Measurements from ENCODE around the gene CLCN1. TPM values are rescaled to one million over a fixed set of nuclear protein-coding genes. Genes with fewer than 3 reads are reported as not detected.

CLCN1 gene
- total RNA-seq, 1 donor from 2014 or later: not detected

DNA sequence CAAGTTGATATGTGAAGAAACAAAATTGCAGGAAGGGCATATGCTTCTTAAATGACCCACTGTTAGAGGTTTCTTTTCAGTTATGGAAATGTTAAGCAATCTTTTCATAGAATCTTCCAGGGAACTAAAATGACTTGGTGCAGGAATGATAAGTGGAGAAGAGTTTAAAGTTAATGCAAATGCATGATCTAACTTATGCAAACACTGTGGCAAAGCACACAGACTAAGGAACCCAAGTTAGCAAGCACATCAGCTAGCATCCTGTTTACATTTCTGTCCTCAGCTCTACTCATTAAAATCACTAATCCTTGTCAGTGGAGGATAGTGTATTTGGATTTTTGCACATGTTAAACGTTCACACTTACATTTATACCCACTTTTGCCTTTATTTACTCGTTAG lies 9.3 kb downstream of the CLCN1 start:
- no peak for TF ChIP-seq EZH2 (IDR thresholded peaks at IDR 0.05)
- TF ChIP-seq, protein P1, sequence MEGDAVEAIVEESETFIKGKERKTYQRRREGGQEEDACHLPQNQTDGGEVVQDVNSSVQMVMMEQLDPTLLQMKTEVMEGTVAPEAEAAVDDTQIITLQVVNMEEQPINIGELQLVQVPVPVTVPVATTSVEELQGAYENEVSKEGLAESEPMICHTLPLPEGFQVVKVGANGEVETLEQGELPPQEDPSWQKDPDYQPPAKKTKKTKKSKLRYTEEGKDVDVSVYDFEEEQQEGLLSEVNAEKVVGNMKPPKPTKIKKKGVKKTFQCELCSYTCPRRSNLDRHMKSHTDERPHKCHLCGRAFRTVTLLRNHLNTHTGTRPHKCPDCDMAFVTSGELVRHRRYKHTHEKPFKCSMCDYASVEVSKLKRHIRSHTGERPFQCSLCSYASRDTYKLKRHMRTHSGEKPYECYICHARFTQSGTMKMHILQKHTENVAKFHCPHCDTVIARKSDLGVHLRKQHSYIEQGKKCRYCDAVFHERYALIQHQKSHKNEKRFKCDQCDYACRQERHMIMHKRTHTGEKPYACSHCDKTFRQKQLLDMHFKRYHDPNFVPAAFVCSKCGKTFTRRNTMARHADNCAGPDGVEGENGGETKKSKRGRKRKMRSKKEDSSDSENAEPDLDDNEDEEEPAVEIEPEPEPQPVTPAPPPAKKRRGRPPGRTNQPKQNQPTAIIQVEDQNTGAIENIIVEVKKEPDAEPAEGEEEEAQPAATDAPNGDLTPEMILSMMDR (IDR thresholded peaks at IDR 0.05): no peak
- no peak for TF ChIP-seq EZH2phosphoT487 (IDR thresholded peaks at IDR 0.05)
- no peak for DNase-seq (ENCODE audit: low spot score)
- Histone ChIP-seq H3F3A (ENCODE audit: low read depth) (no peaks in the 10 kb centered on the region), H3K4me1 (no peaks in the 10 kb centered on the region), H2AFZ (replicated peaks) (no peak overlapping the region), H4K20me1 (ENCODE audit: low read depth) (no peaks in the 10 kb centered on the region), H3K9ac (no peak overlapping the region), H3K79me2 (ENCODE audit: low read depth) (no peaks in the 10 kb centered on the region), H3K9me3 (ENCODE audit: low read depth) (no peaks in the 10 kb centered on the region), H3K27ac (no peak overlapping the region), H3K4me3 (no peak overlapping the region), H3K36me3 (no peaks in the 10 kb centered on the region), H3K4me2 (no peak overlapping the region), H3K27me3 (no peaks in the 10 kb centered on the region)
- H3K27ac Mint-ChIP-seq: no peak overlapping the region
- H3K36me3 Mint-ChIP-seq: no peaks in the 10 kb centered on the region
- peaks cover 6% of the 10 kb centered on the region for H3K27me3 Mint-ChIP-seq (ENCODE audit: insufficient read depth, low read depth)
- no peak overlapping the region for H3K4me3 Mint-ChIP-seq
- no peaks in the 10 kb centered on the region for H3K9me3 Mint-ChIP-seq
- peaks cover 22% of the 10 kb centered on the region for H3K4me1 Mint-ChIP-seq

DNA sequence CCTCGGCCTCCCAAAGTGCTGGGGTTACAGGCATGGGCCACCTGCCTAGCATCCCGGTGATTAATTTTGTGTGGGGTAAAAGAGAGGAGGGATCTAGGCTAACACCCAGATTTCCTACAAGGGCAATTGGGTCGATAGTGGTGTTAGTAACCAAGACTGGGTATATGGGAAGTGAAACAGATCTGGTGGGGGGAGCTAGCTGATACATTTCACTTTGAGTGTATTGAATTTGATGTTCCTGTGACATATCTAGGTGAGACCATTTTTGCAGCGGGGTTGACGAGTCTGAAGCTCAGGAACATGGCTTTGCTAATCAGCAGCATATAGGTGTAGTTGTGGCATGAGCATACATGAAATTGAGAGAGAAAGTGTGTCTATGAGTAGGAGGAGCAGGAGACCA lies 12.0 kb downstream of the CLCN1 start:
- no peak overlapping the region for H3K27ac ChIP-seq
- H3K4me3 Mint-ChIP-seq: no peak overlapping the region
- H2AFZ ChIP-seq (replicated peaks): no peak overlapping the region
- H3K79me2 ChIP-seq (ENCODE audit: low read depth): no peaks in the 10 kb centered on the region
- TF ChIP-seq, protein P1 (IDR thresholded peaks at IDR 0.05): no peak
- TF ChIP-seq EZH2phosphoT487 (IDR thresholded peaks at IDR 0.05) (no peak), EZH2 (IDR thresholded peaks at IDR 0.05) (no peak)
- no peak for DNase-seq (ENCODE audit: low spot score)
- peaks cover 2% of the 10 kb centered on the region for H3K27me3 Mint-ChIP-seq (ENCODE audit: insufficient read depth, low read depth)
- H3K4me1 Mint-ChIP-seq: peaks cover 19% of the 10 kb centered on the region
- no peaks in the 10 kb centered on the region for H3K9me3 Mint-ChIP-seq
- no peak overlapping the region for H3K9ac ChIP-seq
- no peaks in the 10 kb centered on the region for H3K36me3 ChIP-seq
- no peak overlapping the region for H3K4me2 ChIP-seq
- H3K36me3 Mint-ChIP-seq: no peaks in the 10 kb centered on the region
- H3F3A ChIP-seq (ENCODE audit: low read depth): no peaks in the 10 kb centered on the region
- no peaks in the 10 kb centered on the region for H3K4me1 ChIP-seq
- H4K20me1 ChIP-seq (ENCODE audit: low read depth): no peaks in the 10 kb centered on the region
- H3K27ac Mint-ChIP-seq: peak overlapping the region; percentile 46
- H3K27me3 ChIP-seq: no peaks in the 10 kb centered on the region
- H3K9me3 ChIP-seq (ENCODE audit: low read depth): no peaks in the 10 kb centered on the region
- no peak overlapping the region for H3K4me3 ChIP-seq

DNA sequence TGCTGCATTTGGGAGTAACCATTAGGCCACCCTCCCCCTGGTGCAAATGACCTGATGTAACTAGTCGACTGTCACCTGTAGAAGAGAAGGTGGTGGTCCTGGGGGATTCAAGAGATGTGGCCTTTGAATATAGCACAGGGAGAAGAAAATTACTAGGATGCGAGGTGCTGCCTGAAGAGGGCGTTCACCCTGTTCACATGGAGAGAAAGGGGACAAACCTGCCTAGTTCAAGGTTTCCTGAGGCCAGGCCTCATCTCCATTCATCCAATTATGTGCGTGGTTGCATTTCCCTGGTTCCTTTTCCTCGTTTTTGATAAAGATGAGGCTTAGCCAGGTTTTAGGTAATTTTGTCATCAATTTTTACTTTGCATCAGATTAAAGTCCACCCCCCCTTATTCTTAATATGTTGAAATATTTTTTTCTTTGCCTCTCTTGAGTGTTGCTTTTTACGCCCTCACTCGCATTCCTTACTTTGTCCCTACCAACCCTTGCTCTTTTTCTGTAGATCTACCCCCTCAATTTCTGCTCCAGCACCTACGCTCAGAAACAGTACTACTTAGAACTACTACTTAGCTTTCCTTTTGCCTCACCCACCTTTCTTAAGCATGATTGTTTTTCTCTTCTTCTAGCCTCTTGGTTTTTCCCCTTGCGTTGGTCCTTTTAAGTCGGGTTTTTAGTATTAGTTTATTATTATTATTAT lies 13.7 kb downstream of the CLCN1 start:
- Histone ChIP-seq H3F3A (ENCODE audit: low read depth) (no peaks in the 10 kb centered on the region), H3K4me3 (no peak overlapping the region), H3K79me2 (ENCODE audit: low read depth) (no peaks in the 10 kb centered on the region), H3K36me3 (no peaks in the 10 kb centered on the region), H2AFZ (replicated peaks) (no peak overlapping the region), H3K4me1 (no peaks in the 10 kb centered on the region), H3K27ac (no peak overlapping the region), H3K4me2 (no peak overlapping the region), H3K27me3 (no peaks in the 10 kb centered on the region), H3K9me3 (ENCODE audit: low read depth) (no peaks in the 10 kb centered on the region), H3K9ac (no peak overlapping the region), H4K20me1 (ENCODE audit: low read depth) (no peaks in the 10 kb centered on the region)
- Mint-ChIP-seq H3K27ac (no peak overlapping the region), H3K27me3 (ENCODE audit: insufficient read depth, low read depth) (peaks cover 2% of the 10 kb centered on the region), H3K36me3 (no peaks in the 10 kb centered on the region), H3K4me3 (peak overlapping the region; percentile 15), H3K9me3 (no peaks in the 10 kb centered on the region), H3K4me1 (peaks cover 6% of the 10 kb centered on the region)
- no peak for DNase-seq (ENCODE audit: low spot score)
- TF ChIP-seq EZH2 (IDR thresholded peaks at IDR 0.05) (no peak), EZH2phosphoT487 (IDR thresholded peaks at IDR 0.05) (no peak)
- TF ChIP-seq, protein P1 (IDR thresholded peaks at IDR 0.05): no peak
